H1 (cell line): ENCODE data around the gene KANSL1. TPM values are rescaled to one million over a fixed set of nuclear protein-coding genes. Genes with fewer than 3 reads are reported as not detected.

ENCODE experiments used
- CTCF ChIA-PET: fragments of 300-600 bp; sonication (Branson Sonifier 250); formaldehyde crosslinking; loops from one replicate; lab custom pipeline; 2021; ENCODE audit not compliant: partially characterized antibody; lab: Charles Lee
- POLR2A ChIA-PET: fragments of 300-600 bp; sonication (Branson Sonifier 250); formaldehyde crosslinking; loops from one replicate; lab custom pipeline; 2021; ENCODE audit warnings: inconsistent platforms; ENCODE audit not compliant: partially characterized antibody; lab: Charles Lee
- DNase-seq, 2 experiments: peaks; one replicate each; pipeline versions ENCODE4 v3.0.0 to v3.0.0-alpha.2; 2010 to 2022; ENCODE audit warnings: low spot score in 2 of 2, low read depth in 1 of 2, mixed read lengths in 1 of 2
- FAIRE-seq: peaks from 2 replicates; lab custom pipeline; 2011; peaks lifted over from hg19 to GRCh38; lab: Jason Lieb, UNC
- H2AFZ ChIP-seq: 2 replicates; pipeline ENCODE4 v1.8.1; 2012; ENCODE audit warnings: low read length, inconsistent platforms
- H2AK5ac ChIP-seq: 2 replicates; pipeline ENCODE4 v1.6.1; 2013; ENCODE audit warnings: low read depth, low read length
- H2BK120ac ChIP-seq: replicated peaks from 2 replicates; pipeline ENCODE3; 2013; ENCODE audit warnings: low read depth, low read length, inconsistent platforms
- H2BK12ac ChIP-seq: 2 replicates; pipeline ENCODE4 v1.6.1; 2013; ENCODE audit warnings: low read depth, low read length
- H2BK15ac ChIP-seq: 2 replicates; pipeline ENCODE4 v1.6.1; 2013; ENCODE audit warnings: low read length
- H2BK20ac ChIP-seq: 2 replicates; pipeline ENCODE4 v1.6.1; 2013; ENCODE audit warnings: low read length
- H2BK5ac ChIP-seq: 2 replicates; pipeline ENCODE4 v1.6.1; 2013; ENCODE audit warnings: low read depth, low read length
- H3K14ac ChIP-seq: 2 replicates; pipeline ENCODE4 v1.6.1; 2013; ENCODE audit warnings: inconsistent platforms; ENCODE audit not compliant: insufficient read length
- H3K18ac ChIP-seq: 2 replicates; pipeline ENCODE4 v1.6.1; 2013; ENCODE audit warnings: low read length; ENCODE audit errors: extremely low read depth
- H3K23ac ChIP-seq: 2 replicates; pipeline ENCODE4 v1.6.1; 2013; ENCODE audit warnings: inconsistent platforms; ENCODE audit not compliant: insufficient read length
- H3K23me2 ChIP-seq: 2 replicates; pipeline ENCODE4 v1.6.1; 2013; ENCODE audit warnings: low read depth, low read length
- H3K27ac ChIP-seq: 2 replicates; pipeline ENCODE4 v1.6.1; 2011; ENCODE audit warnings: low read depth, low read length, inconsistent platforms
- H3K27me3 ChIP-seq, 4 experiments: replicated peaks in 1 of 4; 1 replicate in 1 of 4; 2 replicates in 3 of 4; pipeline versions ENCODE4 v1.6.1 to v1.8.1; 2011 to 2013; ENCODE audit warnings: low read length in 3 of 4, mild to moderate bottlenecking in 3 of 4, inconsistent platforms in 2 of 4, mixed read lengths in 2 of 4, moderate library complexity in 1 of 4; ENCODE audit not compliant: control insufficient read depth in 3 of 4, insufficient read depth in 3 of 4; ENCODE audit errors: extremely low read depth in 1 of 4
- H3K36me3 ChIP-seq, 4 experiments: 2 replicates each; pipeline versions ENCODE4 v1.6.1 to v1.8.1; 2011 to 2013; ENCODE audit warnings: mild to moderate bottlenecking in 4 of 4, low read length in 3 of 4, moderate library complexity in 2 of 4, control low read depth in 1 of 4, inconsistent platforms in 1 of 4; ENCODE audit not compliant: insufficient read depth in 4 of 4, control insufficient read depth in 2 of 4
- H3K4ac ChIP-seq: replicated peaks from 2 replicates; pipeline ENCODE3; 2013; ENCODE audit warnings: low read length, low read depth, mixed read lengths, inconsistent platforms; ENCODE audit not compliant: insufficient read length
- H3K4me1 ChIP-seq, 4 experiments: replicated peaks in 1 of 4; 1 replicate in 1 of 4; 2 replicates in 3 of 4; pipeline versions ENCODE4 v1.6.1 to v1.8.1; 2011 to 2013; ENCODE audit warnings: low read length in 3 of 4, inconsistent platforms in 2 of 4, mixed read lengths in 1 of 4; ENCODE audit not compliant: insufficient read depth in 4 of 4, control insufficient read depth in 3 of 4
- H3K4me2 ChIP-seq, 2 experiments: 2 replicates each; pipeline versions ENCODE4 v1.6.1 to v1.8.1; 2011 to 2013; ENCODE audit warnings: low read depth in 2 of 2, low read length in 2 of 2, control low read depth in 1 of 2, inconsistent platforms in 1 of 2, mild to moderate bottlenecking in 1 of 2; ENCODE audit not compliant: insufficient read depth in 1 of 2
- H3K4me3 ChIP-seq, 4 experiments: fragments of 200-600, 300-600 bp in 1 of 4; sonication (generic), shearing (Covaris generic), sonication (Bioruptor Twin) in 1 of 4; 2 replicates each; pipeline versions ENCODE4 v1.5.1 to v1.8.1; 2011 to 2016; ENCODE audit warnings: low read length in 4 of 4, low read depth in 3 of 4, control low read depth in 2 of 4, inconsistent platforms in 2 of 4, mild to moderate bottlenecking in 2 of 4, mixed read lengths in 1 of 4, moderate library complexity in 1 of 4; ENCODE audit not compliant: insufficient read depth in 2 of 4; ENCODE audit errors: extremely low read depth in 1 of 4
- H3K56ac ChIP-seq: replicated peaks from 2 replicates; pipeline ENCODE3; 2013; ENCODE audit warnings: low read depth, mild to moderate bottlenecking, mixed read lengths, low read length, inconsistent platforms; ENCODE audit not compliant: insufficient read length
- H3K79me1 ChIP-seq: 2 replicates; pipeline ENCODE4 v1.6.1; 2013; ENCODE audit warnings: low read depth, low read length, control low read depth
- H3K79me2 ChIP-seq, 2 experiments: 2 replicates each; pipeline versions ENCODE4 v1.6.1 to v1.8.1; 2012 to 2013; ENCODE audit warnings: low read length in 2 of 2, mild to moderate bottlenecking in 2 of 2, inconsistent platforms in 1 of 2; ENCODE audit not compliant: insufficient read depth in 2 of 2, control insufficient read depth in 1 of 2
- H3K9ac ChIP-seq, 4 experiments: replicated peaks in 1 of 4; 1 replicate in 1 of 4; 2 replicates in 3 of 4; pipeline versions ENCODE4 v1.6.1 to v1.8.1; 2011 to 2013; ENCODE audit warnings: low read depth in 3 of 4, low read length in 3 of 4, control low read depth in 2 of 4, mild to moderate bottlenecking in 2 of 4, moderate library complexity in 2 of 4, inconsistent platforms in 1 of 4; ENCODE audit errors: extremely low read depth in 1 of 4
- H3K9me3 ChIP-seq, 2 experiments: 2 replicates each; pipeline versions ENCODE4 v1.6.1 to v1.8.1; 2012 to 2013; ENCODE audit warnings: mild to moderate bottlenecking in 2 of 2, moderate library complexity in 2 of 2, control low read depth in 1 of 2, inconsistent platforms in 1 of 2, low read depth in 1 of 2, low read length in 1 of 2, mixed read lengths in 1 of 2; ENCODE audit not compliant: insufficient read depth in 2 of 2
- H4K20me1 ChIP-seq, 2 experiments: replicated peaks in 1 of 2; 2 replicates each; pipeline versions ENCODE3 to v1.8.1; 2011 to 2013; ENCODE audit warnings: inconsistent platforms in 2 of 2, low read length in 2 of 2, mild to moderate bottlenecking in 1 of 2; ENCODE audit not compliant: insufficient read depth in 2 of 2, control insufficient read depth in 1 of 2
- H4K5ac ChIP-seq: 2 replicates; pipeline ENCODE4 v1.6.1; 2013; ENCODE audit warnings: low read length, low read depth, mixed read lengths, inconsistent platforms; ENCODE audit not compliant: insufficient read length
- H4K8ac ChIP-seq: 2 replicates; pipeline ENCODE4 v1.8.0; 2013; ENCODE audit warnings: mild to moderate bottlenecking, moderate library complexity, low read length, inconsistent platforms; ENCODE audit not compliant: insufficient read depth; ENCODE audit errors: extremely low read depth
- H4K91ac ChIP-seq: replicated peaks from 2 replicates; pipeline ENCODE3; 2013; ENCODE audit warnings: low read length, mixed read lengths, inconsistent platforms; ENCODE audit not compliant: insufficient read length
- BACH1 ChIP-seq: IDR thresholded peaks from 2 replicates; pipeline ENCODE4 v1.6.1; 2012; ENCODE audit warnings: low read length, improper control_type of control experiment
- CREB1 ChIP-seq: IDR thresholded peaks from 2 replicates; pipeline ENCODE4 v1.6.1; 2012; ENCODE audit warnings: inconsistent platforms
- FOSL1 ChIP-seq: IDR thresholded peaks from 2 replicates; pipeline ENCODE4 v1.6.1; 2011; ENCODE audit warnings: mild to moderate bottlenecking, low read depth, low read length, moderate library complexity; ENCODE audit not compliant: insufficient read depth
- GTF2F1 ChIP-seq: IDR thresholded peaks from 2 replicates; pipeline ENCODE4 v1.6.1; 2012; ENCODE audit warnings: low read depth, low read length, improper control_type of control experiment, borderline replicate concordance
- HDAC2 ChIP-seq, 2 experiments: fragments of 300-600 bp in 1 of 2; sonication (generic) in 1 of 2; IDR thresholded peaks; 2 replicates each; pipeline ENCODE4 v1.6.1; 2011 to 2012; ENCODE audit warnings: low read depth in 2 of 2, low read length in 2 of 2, mild to moderate bottlenecking in 2 of 2, moderate library complexity in 2 of 2, borderline replicate concordance in 1 of 2, inconsistent platforms in 1 of 2
- JUN ChIP-seq: IDR thresholded peaks from 2 replicates; pipeline ENCODE4 v1.6.1; 2011; ENCODE audit warnings: low read depth, mild to moderate bottlenecking, improper control_type of control experiment, low read length
- JUND ChIP-seq: IDR thresholded peaks from 2 replicates; pipeline ENCODE4 v1.6.1; 2011; ENCODE audit warnings: mild to moderate bottlenecking, improper control_type of control experiment, low read length
- KDM4A ChIP-seq: IDR thresholded peaks from one replicate; pipeline ENCODE4 v1.7.1; 2012; ENCODE audit warnings: low read depth, mild to moderate bottlenecking, moderate library complexity, low read length, inconsistent platforms; ENCODE audit not compliant: severe bottlenecking
- MAX ChIP-seq: IDR thresholded peaks from 2 replicates; pipeline ENCODE4 v1.6.1; 2012; ENCODE audit warnings: inconsistent platforms
- NANOG ChIP-seq: IDR thresholded peaks from 2 replicates; pipeline ENCODE4 v1.6.1; 2011; ENCODE audit warnings: low read length, low read depth, mild to moderate bottlenecking, inconsistent platforms; ENCODE audit not compliant: insufficient read depth, poor library complexity, severe bottlenecking
- RXRA ChIP-seq: IDR thresholded peaks from 2 replicates; pipeline ENCODE4 v1.6.1; 2011; ENCODE audit warnings: low read depth, mild to moderate bottlenecking, low read length, moderate library complexity; ENCODE audit not compliant: insufficient read depth
- SIX5 ChIP-seq: IDR thresholded peaks from 2 replicates; pipeline ENCODE4 v1.6.1; 2011; ENCODE audit warnings: mild to moderate bottlenecking, low read depth, low read length
- WGBS, 2 experiments: shearing (Covaris generic) in 1 of 2; methylation state at CpG; one replicate each; pipeline versions ENCODE4 v1.1.6 to v1.1.7; 2013 to 2015; ENCODE audit warnings: low lambda C conversion rate in 2 of 2, mixed read lengths in 2 of 2, inconsistent platforms in 1 of 2, low coverage in 1 of 2, missing lambda C conversion rate in 1 of 2; ENCODE audit not compliant: insufficient replicate concordance in 2 of 2, insufficient coverage in 1 of 2, insufficient read length in 1 of 2; ENCODE audit errors: extremely low coverage in 1 of 2, missing lambda C conversion rate in 1 of 2; 5-methylcytosine and 5-hydroxymethylcytosine counted together
- polyA plus RNA-seq, 7 experiments: library from polyadenylated mRNA; depleted of rRNA in 3 of 7; stranded (reverse) in 5 of 7; unstranded in 2 of 7; fragments of >200 nt in 5 of 7; fragments of 200-250 nt in 2 of 7; gene quantifications; 1 replicate in 5 of 7; 2 replicates in 1 of 7; 4 replicates in 1 of 7; pipeline versions ENCODE4 v1.2.1 to v1.2.3, GENCODE V29; 2011 to 2013; ENCODE audit warnings: missing spikeins in 2 of 7, mixed read lengths in 2 of 7
- total RNA-seq: library from RNA; stranded (reverse); fragmentation: NEBNext Ultra II Directional; extraction: Animal tissue kit (Norgen Biotek cat#: 25700); gene quantifications from 2 replicates; pipeline ENCODE4 v1.2.1, GENCODE V29; 2021

Gene KANSL1
- total and polyA plus RNA-seq, 2 of the 8 experiments (the other 6 are each of a cell fraction or from before 2014, with no cell fraction given), result 34.0 to 128 TPM

GRCh38 chr17:46216682-46217081 lies 23.5 kb upstream of the KANSL1 start:
- H3K14ac ChIP-seq, result no peak overlapping the region
- FAIRE-seq (no peak), DNase-seq (no peak)
- WGBS, 2 experiments, result 93% methylated on average over 3 of the region's 3 CpGs; no CpG with 5 or more reads in 1 of the 2 experiments
- no peak overlapping the region for H2AK5ac ChIP-seq
- H3K23ac ChIP-seq, result no peak overlapping the region
- H2BK20ac ChIP-seq, result no peak overlapping the region
- H3K4ac ChIP-seq, result no peak overlapping the region
- H4K5ac ChIP-seq, result no peak overlapping the region
- no peaks in the 10 kb centered on the region for H3K27me3 ChIP-seq
- no peaks in the 10 kb centered on the region for H3K4me1 ChIP-seq
- no peak overlapping the region for H2BK5ac ChIP-seq
- ChIA-PET CTCF (interaction anchor here (1.2 kb wide), 1 partner anchor 190 kb away, joined by 3 read pairs; no protein-coding TSS in a partner anchor), POLR2A (no interaction called here)
- no peak for TF ChIP-seq FOSL1
- TF ChIP-seq GTF2F1, result no peak
- no peak for TF ChIP-seq JUN
- TF ChIP-seq RXRA, result no peak
- TF ChIP-seq CREB1, result no peak
- TF ChIP-seq NANOG, result no peak
- TF ChIP-seq SIX5, result no peak
- no peak for TF ChIP-seq JUND
- TF ChIP-seq HDAC2 (IDR thresholded peaks at IDR 0.05; ENCODE audit: borderline replicate concordance in 1 of 2, low read depth in 2 of 2, low read length in 2 of 2), result no peak
- TF ChIP-seq BACH1, result no peak
- no peak for TF ChIP-seq KDM4A
- no peak for TF ChIP-seq MAX
- H3K36me3 ChIP-seq, result peaks cover 0 to 49% (median 17%) of the 10 kb centered on the region in 4 experiments; a peak in 7 of 8 replicates
- H3K9me3 ChIP-seq, result no peaks in the 10 kb centered on the region
- no peak overlapping the region for H3K56ac ChIP-seq
- H3K9ac ChIP-seq, result no peak overlapping the region
- no peak overlapping the region for H3K27ac ChIP-seq
- peaks cover 14% of the 10 kb centered on the region for H3K79me1 ChIP-seq
- no peak overlapping the region for H4K8ac ChIP-seq
- no peak overlapping the region for H3K4me3 ChIP-seq
- H2AFZ ChIP-seq, result no peak overlapping the region
- no peak overlapping the region for H2BK12ac ChIP-seq
- peaks cover 5 to 10% of the 10 kb centered on the region in 2 experiments for H4K20me1 ChIP-seq
- no peak overlapping the region for H4K91ac ChIP-seq
- H3K4me2 ChIP-seq, result no peak overlapping the region
- no peak overlapping the region for H2BK15ac ChIP-seq
- no peaks in the 10 kb centered on the region for H3K23me2 ChIP-seq
- H3K79me2 ChIP-seq, result peaks cover 6 to 58% of the 10 kb centered on the region in 2 experiments; a peak in 3 of 4 replicates
- H3K18ac ChIP-seq, result no peak overlapping the region
- H2BK120ac ChIP-seq, result no peak overlapping the region
